Liver (tissue), 2 donors: ENCODE data around the gene IGFL1.
"Not testable (repeated sequence)": the region's sequence is repeated elsewhere in the genome, so short reads cannot be mapped to it uniquely, and the experiment has no call there.

Source experiments
- CTCF ChIP-seq: fragments of 150-350 bp; IDR thresholded peaks from 2 replicates; pipeline ENCODE4 v1.5.1; 2017; ENCODE audit warnings: improper control_type of control experiment, low read depth, low read length; ENCODE audit not compliant: missing input control
- REST ChIP-seq: IDR thresholded peaks from 2 replicates; pipeline ENCODE4 v1.6.1; 2016; ENCODE audit warnings: antibody characterized with exemption, mild to moderate bottlenecking
- donor health status: healthy.

- TF ChIP-seq REST, CTCF: not testable (repeated sequence)
These were observed 16.9 kb upstream of the IGFL1 start for GRCh38 chr19:46212592-46212991.
